Psoas muscle (tissue), 8 donors: ENCODE results near the gene ATP5MC2. TPM values are rescaled to one million over a fixed set of nuclear protein-coding genes. Genes with fewer than 3 reads are reported as not detected.

ENCODE experiments used
- ATAC-seq, 4 donors: fragments of 200-7000 bp; cut with Tn5 transposase; one replicate each; pipeline ENCODE4 v1.9.1; 2020; ENCODE audit warnings: moderate library complexity in 3 of 4, mild to moderate bottlenecking in 2 of 4
- DNase-seq, 2 donors: peaks; one replicate each; pipeline ENCODE4 v3.0.0-alpha.2; 2020
- H3K27ac ChIP-seq: fragments of 200-600 bp; one replicate; pipeline ENCODE4 v1.8.0; 2022
- H3K27me3 ChIP-seq, 3 donors: fragments of 200-600 bp in 1 of 3; one replicate each; pipeline versions ENCODE4 v1.6.1 to v1.8.0; 2013 to 2022; ENCODE audit warnings: low read length in 2 of 3, mild to moderate bottlenecking in 2 of 3, moderate library complexity in 1 of 3; ENCODE audit not compliant: insufficient read depth in 3 of 3
- H3K36me3 ChIP-seq, 2 donors: fragments of 200-600 bp in 1 of 2; one replicate each; pipeline versions ENCODE4 v1.6.1 to v1.8.0; 2013 to 2022; ENCODE audit warnings: low read depth in 1 of 2, mild to moderate bottlenecking in 1 of 2, moderate library complexity in 1 of 2; ENCODE audit not compliant: insufficient read depth in 1 of 2
- H3K4me1 ChIP-seq: fragments of 200-600 bp; one replicate; pipeline ENCODE4 v1.8.0; 2022
- H3K4me3 ChIP-seq: fragments of 200-600 bp; one replicate; pipeline ENCODE4 v1.8.0; 2022; ENCODE audit warnings: mild to moderate bottlenecking
- H3K9me3 ChIP-seq: fragments of 200-600 bp; one replicate; pipeline ENCODE4 v1.8.0; 2022
- WGBS, 3 donors: extraction: QIAGEN DNeasy Blood & Tissue Kit; methylation state at CpG; one replicate each; pipeline versions ENCODE4 v1.1.6 to v1.1.7; 2013; 5-methylcytosine and 5-hydroxymethylcytosine counted together
- intact Hi-C, 2 donors: fragments of 100-400 bp; cut with DNase I; formaldehyde crosslinking; loops; one replicate each; pipeline versions ENCODE4 v1.11.0 to v1.14.2; 2022
- polyA plus RNA-seq, 3 donors: library from polyadenylated mRNA; stranded (reverse); fragments of 200-250 nt; gene quantifications; one replicate each; pipeline ENCODE4 v1.2.3, GENCODE V29; 2013
- total RNA-seq, 4 donors: library from RNA; stranded (reverse); fragmentation: NEBNext Ultra II Directional in 2 of 4; extraction: Animal tissue kit (Norgen Biotek cat#: 25700) in 2 of 4; gene quantifications; one replicate each; pipeline versions ENCODE4 v1.2.1 to v1.2.4, GENCODE V29; 2021 to 2023
- TF ChIP-seq, protein P1 (sequence below): fragments of 200-600 bp; IDR thresholded peaks from one replicate; pipeline ENCODE4 v1.8.0; 2022; ENCODE audit warnings: antibody characterized with exemption
- donor health status: healthy with polysubstance abuse.
- donor health status: DM: no; HTN: no; CAD: no; lungs with moderate emphysema.
- donor health status: Bipolar disorder and iron deficiency.
- donor health status: healthy.
- donor health status: DM: yes; HTN: yes; CAD: no.
- donor health status: DM: no; HTN: no; CAD: no.
- donor health status: DM: no; HTN: no; CAD: no.
- donor health status: DM: yes; HTN: yes; CAD: no.

ATP5MC2 gene
- total and polyA plus RNA-seq, 7 donors: 349 to 646 (median 469) TPM

DNA sequence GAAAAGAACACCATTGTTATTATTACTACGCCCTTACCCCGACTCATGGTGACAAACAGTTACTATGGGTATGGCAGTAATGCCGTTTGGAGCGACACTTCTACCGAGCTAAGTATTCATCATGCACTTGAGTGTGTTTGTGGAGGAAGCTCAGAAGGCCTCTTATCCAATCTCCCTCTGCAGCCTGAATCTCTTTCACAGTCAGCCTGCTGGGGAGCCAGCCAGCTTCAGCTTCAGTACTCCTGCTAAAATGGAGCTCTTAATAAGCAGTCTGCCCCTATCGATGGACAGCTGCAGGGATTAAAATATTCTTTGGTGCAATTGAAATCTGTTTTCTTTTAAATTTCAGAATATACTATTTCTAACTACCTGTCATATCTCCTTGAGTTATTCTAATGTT is 24.7 kb upstream of the ATP5MC2 start:
- TF ChIP-seq, protein P1, sequence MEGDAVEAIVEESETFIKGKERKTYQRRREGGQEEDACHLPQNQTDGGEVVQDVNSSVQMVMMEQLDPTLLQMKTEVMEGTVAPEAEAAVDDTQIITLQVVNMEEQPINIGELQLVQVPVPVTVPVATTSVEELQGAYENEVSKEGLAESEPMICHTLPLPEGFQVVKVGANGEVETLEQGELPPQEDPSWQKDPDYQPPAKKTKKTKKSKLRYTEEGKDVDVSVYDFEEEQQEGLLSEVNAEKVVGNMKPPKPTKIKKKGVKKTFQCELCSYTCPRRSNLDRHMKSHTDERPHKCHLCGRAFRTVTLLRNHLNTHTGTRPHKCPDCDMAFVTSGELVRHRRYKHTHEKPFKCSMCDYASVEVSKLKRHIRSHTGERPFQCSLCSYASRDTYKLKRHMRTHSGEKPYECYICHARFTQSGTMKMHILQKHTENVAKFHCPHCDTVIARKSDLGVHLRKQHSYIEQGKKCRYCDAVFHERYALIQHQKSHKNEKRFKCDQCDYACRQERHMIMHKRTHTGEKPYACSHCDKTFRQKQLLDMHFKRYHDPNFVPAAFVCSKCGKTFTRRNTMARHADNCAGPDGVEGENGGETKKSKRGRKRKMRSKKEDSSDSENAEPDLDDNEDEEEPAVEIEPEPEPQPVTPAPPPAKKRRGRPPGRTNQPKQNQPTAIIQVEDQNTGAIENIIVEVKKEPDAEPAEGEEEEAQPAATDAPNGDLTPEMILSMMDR: no peak
- DNase-seq: no peak
- H3K27me3 ChIP-seq: peaks cover 0 to 35% (median 5%) of the 10 kb centered on the region in 3 donors
- H3K9me3 ChIP-seq: no peaks in the 10 kb centered on the region
- H3K36me3 ChIP-seq: no peaks in the 10 kb centered on the region
- H3K4me3 ChIP-seq: no peak overlapping the region
- intact Hi-C loops: loop anchor here in 1 of 2 donors (10.0 kb wide), 1 partner anchor 514 kb away; no protein-coding TSS in a partner anchor
- ATAC-seq: no peak
- 52 to 62% (median 53%) methylated on average over 6 of the region's 6 CpGs for WGBS, 3 donors
- H3K27ac ChIP-seq: no peak overlapping the region
- no peaks in the 10 kb centered on the region for H3K4me1 ChIP-seq

DNA sequence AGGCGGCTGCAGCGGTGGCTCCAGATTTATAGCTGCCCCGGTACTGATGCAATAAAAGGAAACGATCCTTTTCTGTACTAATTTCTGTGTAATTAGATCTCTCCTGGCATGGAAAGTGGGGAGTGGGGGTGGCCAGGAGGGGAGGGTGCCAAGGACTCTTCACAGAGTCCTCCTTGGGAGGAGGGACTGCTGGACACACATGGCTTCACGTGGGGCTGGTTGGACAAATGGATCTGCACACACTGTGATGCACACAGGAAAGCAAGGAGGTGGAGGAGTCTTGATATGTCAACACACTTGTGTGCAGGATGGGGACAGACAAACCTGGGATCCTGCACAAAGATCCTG is 23.8 kb upstream of the ATP5MC2 start:
- Histone ChIP-seq H3K4me3 (no peak overlapping the region), H3K4me1 (no peaks in the 10 kb centered on the region), H3K27ac (no peak overlapping the region), H3K9me3 (no peaks in the 10 kb centered on the region), H3K36me3 (no peaks in the 10 kb centered on the region), H3K27me3 (peaks cover 0 to 44% (median 10%) of the 10 kb centered on the region in 3 donors)
- DNase-seq: no peak
- intact Hi-C loops: loop anchor here in 1 of 2 donors (10.0 kb wide), 2 partner anchors 265 to 515 kb away; no protein-coding TSS in a partner anchor
- TF ChIP-seq, protein P1: no peak
- no peak for ATAC-seq
- WGBS, 3 donors: 37 to 41% (median 40%) methylated on average over 5 of the region's 5 CpGs

DNA sequence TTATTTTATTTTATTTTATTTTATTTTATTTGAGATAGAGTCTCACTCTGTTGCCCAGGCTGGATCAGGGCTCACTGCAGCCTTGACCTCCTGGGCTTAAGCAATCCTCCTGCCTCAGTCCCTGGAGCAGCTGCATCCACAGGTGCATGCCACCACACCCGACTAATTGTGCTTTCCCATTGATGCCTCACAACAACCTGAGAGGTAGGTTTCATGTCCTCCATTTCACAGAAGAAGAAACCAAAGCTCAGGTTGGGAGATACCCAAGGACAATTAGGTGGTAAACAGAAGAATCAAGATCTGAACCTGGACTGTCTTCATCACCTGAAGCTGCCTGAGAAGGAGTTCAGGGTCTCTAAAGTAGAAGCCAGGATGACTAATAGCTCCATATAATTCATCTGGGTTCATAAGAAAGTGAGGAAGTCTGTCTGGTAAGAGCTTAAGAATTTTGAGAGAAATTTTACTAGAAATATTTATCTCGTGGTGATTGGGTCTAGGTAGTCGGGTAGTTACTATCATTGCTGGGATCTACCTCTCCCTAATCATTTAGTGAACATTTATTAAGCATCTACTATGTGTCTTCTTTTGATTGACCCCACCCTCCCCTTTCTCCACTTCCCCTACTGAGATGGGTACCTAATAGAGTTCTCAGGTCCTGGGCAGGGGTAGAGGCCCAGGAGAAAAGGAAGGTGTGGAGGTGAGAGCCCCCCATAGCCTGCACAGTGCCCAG is 23.2 kb upstream of the ATP5MC2 start:
- H3K27ac ChIP-seq: no peak overlapping the region
- TF ChIP-seq, protein P1: no peak
- 72 to 76% (median 75%) methylated on average over 3 of the region's 3 CpGs for WGBS, 3 donors
- H3K4me1 ChIP-seq: no peaks in the 10 kb centered on the region
- DNase-seq (no peak), ATAC-seq (no peak)
- peaks cover 0 to 46% (median 11%) of the 10 kb centered on the region in 3 donors for H3K27me3 ChIP-seq
- intact Hi-C loops: loop anchor here in 1 of 2 donors (10.0 kb wide), 1 partner anchor 266 kb away; no protein-coding TSS in a partner anchor
- H3K4me3 ChIP-seq: no peak overlapping the region
- no peaks in the 10 kb centered on the region for H3K36me3 ChIP-seq
- no peaks in the 10 kb centered on the region for H3K9me3 ChIP-seq

DNA sequence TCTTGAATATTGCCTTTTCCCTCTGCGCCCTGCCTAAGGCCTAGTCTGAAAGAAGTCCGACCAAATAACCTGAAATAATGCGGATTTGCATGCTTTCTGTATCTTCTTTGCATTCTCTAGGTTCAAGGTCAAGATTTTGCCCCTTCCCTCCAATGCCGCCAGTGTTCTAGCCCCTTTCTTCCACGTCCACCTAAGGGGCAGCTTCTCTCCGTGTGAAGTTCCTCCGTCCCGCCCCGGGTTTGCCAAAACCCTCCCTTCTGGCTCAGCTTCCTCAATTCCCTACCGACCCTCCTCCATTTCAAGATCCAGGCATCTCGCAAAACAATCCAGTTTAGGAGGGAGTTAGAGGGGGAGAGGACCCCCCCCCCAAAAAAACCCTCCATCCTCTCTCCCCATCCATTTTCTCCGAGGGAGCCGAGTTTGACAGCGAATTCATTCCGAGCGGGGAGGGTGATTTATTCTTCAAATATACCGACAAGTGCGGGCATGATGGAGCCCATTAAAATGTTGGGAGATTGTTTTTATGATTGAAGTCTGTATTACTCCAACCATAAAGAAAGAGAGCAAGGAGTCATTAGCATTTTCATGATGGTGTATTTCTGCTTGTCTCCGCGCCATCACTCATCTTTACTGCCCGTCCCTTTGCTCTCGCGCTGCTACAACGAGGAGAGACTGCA is 20.9 kb upstream of the ATP5MC2 start:
- intact Hi-C loops: loop anchor here in 1 of 2 donors (10.0 kb wide), 1 partner anchor 268 kb away; no protein-coding TSS in a partner anchor
- H3K4me3 ChIP-seq: peak overlapping the region; percentile 46
- H3K4me1 ChIP-seq: no peaks in the 10 kb centered on the region
- H3K27me3 ChIP-seq: peaks cover 0 to 45% (median 9%) of the 10 kb centered on the region in 3 donors
- no peaks in the 10 kb centered on the region for H3K9me3 ChIP-seq
- TF ChIP-seq, protein P1: no peak
- DNase-seq (no peak), ATAC-seq (peak in 1 of 4 donors; percentile 21)
- no peaks in the 10 kb centered on the region for H3K36me3 ChIP-seq
- no peak overlapping the region for H3K27ac ChIP-seq
- 56 to 72% (median 67%) methylated on average over 24 of the region's 24 CpGs for WGBS, 3 donors
